PC-9 (cell line): ENCODE results near the gene YEATS4. TPM values are rescaled to one million over a fixed set of nuclear protein-coding genes. Genes with fewer than 3 reads are reported as not detected.

Experiments used
- BruUV-seq: library from RNA; stranded (reverse); fragments of 400-500 nt; replicated peaks from 2 replicates; lab custom pipeline; 2021; lab: Mats Ljungman, UMichigan
- CTCF ChIA-PET: fragments of 300-600 bp; sonication (Branson Sonifier 250); formaldehyde crosslinking; loops from one replicate; lab custom pipeline; 2022; ENCODE audit warnings: antibody characterized with exemption; lab: Charles Lee
- POLR2A ChIA-PET: fragments of 300-600 bp; sonication (Branson Sonifier 250); formaldehyde crosslinking; loops from one replicate; lab custom pipeline; 2022; ENCODE audit warnings: antibody characterized with exemption; ENCODE audit not compliant: unreplicated experiment; lab: Charles Lee
- DNase-seq, 2 experiments: peaks; one replicate each; pipeline versions ENCODE4 v3.0.0 to v3.0.0-alpha.2; 2015 to 2022; ENCODE audit warnings: mixed read lengths in 1 of 2
- H2AFZ ChIP-seq: fragments of 200-600 bp; sonication (generic); 2 replicates; pipeline ENCODE4 v1.8.1; 2017; ENCODE audit warnings: antibody characterized with exemption
- H3F3A ChIP-seq: fragments of 200-600 bp; sonication (generic); 2 replicates; pipeline ENCODE4 v1.8.1; 2017; ENCODE audit warnings: antibody characterized with exemption, mild to moderate bottlenecking, low read depth; ENCODE audit not compliant: insufficient read depth
- H3K27ac ChIP-seq: fragments of 200-600 bp; sonication (generic); 2 replicates; pipeline ENCODE4 v1.6.1; 2016; ENCODE audit warnings: mixed run types
- H3K27me3 ChIP-seq: fragments of 200-600 bp; sonication (generic); 2 replicates; pipeline ENCODE4 v1.6.1; 2016; ENCODE audit warnings: low read depth, mixed run types; ENCODE audit not compliant: insufficient read depth
- H3K36me3 ChIP-seq: fragments of 200-600 bp; sonication (generic); 2 replicates; pipeline ENCODE4 v1.6.1; 2016; ENCODE audit warnings: low read depth, mixed run types
- H3K4me1 ChIP-seq: fragments of 200-600 bp; sonication (generic); replicated peaks from 2 replicates; pipeline ENCODE4 v1.6.1; 2016; ENCODE audit warnings: mixed run types; ENCODE audit not compliant: insufficient read depth
- H3K4me2 ChIP-seq: fragments of 200-600 bp; sonication (generic); 2 replicates; pipeline ENCODE4 v1.6.1; 2017; ENCODE audit warnings: mixed run types
- H3K4me3 ChIP-seq: fragments of 200-600 bp; sonication (generic); 2 replicates; pipeline ENCODE4 v1.6.1; 2016; ENCODE audit warnings: mixed run types
- H3K79me2 ChIP-seq: fragments of 200-600 bp; sonication (generic); 2 replicates; pipeline ENCODE4 v1.6.1; 2017; ENCODE audit warnings: low read depth, mixed run types
- H3K9me2 ChIP-seq: fragments of 200-600 bp; sonication (generic); 2 replicates; pipeline ENCODE4 v1.8.1; 2017; ENCODE audit warnings: mild to moderate bottlenecking; ENCODE audit not compliant: insufficient read depth
- H3K9me3 ChIP-seq: fragments of 200-600 bp; sonication (generic); 2 replicates; pipeline ENCODE4 v1.8.1; 2016; ENCODE audit warnings: low read depth; ENCODE audit not compliant: insufficient read depth
- H4K20me1 ChIP-seq: fragments of 200-600 bp; sonication (generic); 2 replicates; pipeline ENCODE4 v1.8.1; 2017; ENCODE audit not compliant: insufficient read depth
- CTCF ChIP-seq: fragments of 200-600 bp; sonication (generic); conservative IDR thresholded peaks from 2 replicates; pipeline ENCODE4 v1.6.1; 2017; ENCODE audit warnings: mixed run types, antibody characterized with exemption, mild to moderate bottlenecking, moderate library complexity
- EZH2 ChIP-seq: fragments of 200-600 bp; sonication (generic); IDR thresholded peaks from 2 replicates; pipeline ENCODE4 v1.8.0; 2017; ENCODE audit warnings: antibody characterized with exemption, low read depth
- intact Hi-C: fragments of 100-400 bp; cut with micrococcal nuclease; formaldehyde crosslinking; loops from one replicate; pipeline ENCODE4 v1.10.0; 2022; ENCODE audit not compliant: unreplicated experiment
- total RNA-seq: library from RNA; stranded (reverse); gene quantifications from 2 replicates; pipeline ENCODE4 v1.2.3, GENCODE V29; 2021

YEATS4 gene
- total RNA-seq, 1 experiment from 2014 or later, result 23.5 TPM

GRCh38 chr12:69412655-69413054 is 53.1 kb downstream of the YEATS4 start:
- CTCF ChIA-PET, result no interaction called here
- Histone ChIP-seq H3K4me1 (no peaks in the 10 kb centered on the region), H3K27ac (no peak overlapping the region), H3K4me2 (no peak overlapping the region), H3F3A (no peaks in the 10 kb centered on the region), H3K36me3 (no peaks in the 10 kb centered on the region), H3K27me3 (no peaks in the 10 kb centered on the region), H4K20me1 (no peaks in the 10 kb centered on the region), H2AFZ (no peak overlapping the region), H3K9me2 (no peaks in the 10 kb centered on the region), H3K79me2 (no peaks in the 10 kb centered on the region), H3K4me3 (no peak overlapping the region), H3K9me3 (no peaks in the 10 kb centered on the region)
- intact Hi-C loops, result no loop called here
- DNase-seq, result no peak
- POLR2A ChIA-PET, result no interaction called here
- TF ChIP-seq EZH2, result no peak
- no peak for TF ChIP-seq CTCF
- no TSS peak for BruUV-seq

- intact Hi-C loops, result loop anchor here (1.0 kb wide), 1 partner anchor 155 kb away; no protein-coding TSS in a partner anchor
- Histone ChIP-seq H3K4me1 (no peaks in the 10 kb centered on the region), H3K27me3 (no peaks in the 10 kb centered on the region), H3K9me2 (no peaks in the 10 kb centered on the region), H2AFZ (no peak overlapping the region), H3K4me3 (no peak overlapping the region), H3K9me3 (no peaks in the 10 kb centered on the region), H3K36me3 (no peaks in the 10 kb centered on the region), H3F3A (no peaks in the 10 kb centered on the region), H3K4me2 (no peak overlapping the region), H4K20me1 (no peaks in the 10 kb centered on the region), H3K79me2 (no peaks in the 10 kb centered on the region), H3K27ac (no peak overlapping the region)
- TF ChIP-seq CTCF (peak; percentile 67), EZH2 (no peak)
- ChIA-PET CTCF (no interaction called here), POLR2A (no interaction called here)
- no TSS peak for BruUV-seq
- peak in 1 of 2 experiments; percentile 15 for DNase-seq
These were observed 56.1 kb downstream of the YEATS4 start for GRCh38 chr12:69415471-69416275.

- H3K27me3 ChIP-seq, result no peaks in the 10 kb centered on the region
- H3K4me1 ChIP-seq, result no peaks in the 10 kb centered on the region
- intact Hi-C loops, result no loop called here
- no TSS peak for BruUV-seq
- no peaks in the 10 kb centered on the region for H3F3A ChIP-seq
- no peak for DNase-seq
- no peaks in the 10 kb centered on the region for H3K9me3 ChIP-seq
- no peaks in the 10 kb centered on the region for H3K9me2 ChIP-seq
- H3K36me3 ChIP-seq, result no peaks in the 10 kb centered on the region
- no peaks in the 10 kb centered on the region for H3K79me2 ChIP-seq
- no peak overlapping the region for H2AFZ ChIP-seq
- TF ChIP-seq EZH2 (no peak), CTCF (no peak)
- CTCF ChIA-PET, result no interaction called here
- no peaks in the 10 kb centered on the region for H4K20me1 ChIP-seq
- H3K27ac ChIP-seq, result no peak overlapping the region
- no peak overlapping the region for H3K4me2 ChIP-seq
- H3K4me3 ChIP-seq, result no peak overlapping the region
- POLR2A ChIA-PET, result no interaction called here
These were observed 57.7 kb downstream of the YEATS4 start for GRCh38 chr12:69417231-69417630.
